ACHN (cell line): Measurements from ENCODE around the gene RMC1.

Experiments
- DNase-seq: peaks from one replicate; pipeline ENCODE4 v3.0.0-alpha.2; 2015
- in situ Hi-C: cut with HindIII; loops from 2 replicates; pipeline ENCODE4 v1.10.0; 2017; ENCODE audit warnings: low sequenced_read_pairs, low pct_ligation_motif_present, low pct_unique_long_range_greater_than_20kb

The RMC1 gene

DNA sequence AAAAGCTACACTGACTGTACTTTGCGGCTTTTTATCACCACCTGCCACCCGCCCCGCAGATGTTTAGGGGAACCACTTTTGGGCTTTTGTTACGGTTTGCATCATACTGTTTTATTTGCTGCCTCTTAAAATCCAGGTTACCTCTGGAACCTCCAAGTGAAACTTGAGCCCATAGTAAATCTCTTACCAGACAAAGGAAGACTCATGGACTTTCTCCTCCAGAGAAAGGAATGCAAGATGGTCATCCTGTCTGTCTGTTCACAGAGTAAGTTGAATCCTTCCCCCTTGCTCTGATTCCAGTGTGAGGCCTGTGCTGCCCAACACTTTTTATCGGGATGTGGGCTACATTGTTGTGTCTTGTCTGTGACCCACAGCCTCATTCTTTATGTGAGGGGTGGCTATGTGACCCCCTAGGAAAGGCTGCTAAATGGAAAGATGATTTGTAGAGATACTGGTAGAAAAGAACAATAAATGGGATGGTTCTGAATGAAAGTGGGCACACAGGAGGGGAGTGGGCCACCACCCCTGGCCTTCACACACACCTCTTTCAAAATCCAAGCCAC lies 23.3 kb downstream of the RMC1 start:
- no peak for DNase-seq
- in situ Hi-C loops: no loop called here

- in situ Hi-C loops: no loop called here
- DNase-seq: peak; percentile 54
Observed at GRCh38 chr18:23528580-23529472, 25.5 kb downstream of the RMC1 start.

DNA sequence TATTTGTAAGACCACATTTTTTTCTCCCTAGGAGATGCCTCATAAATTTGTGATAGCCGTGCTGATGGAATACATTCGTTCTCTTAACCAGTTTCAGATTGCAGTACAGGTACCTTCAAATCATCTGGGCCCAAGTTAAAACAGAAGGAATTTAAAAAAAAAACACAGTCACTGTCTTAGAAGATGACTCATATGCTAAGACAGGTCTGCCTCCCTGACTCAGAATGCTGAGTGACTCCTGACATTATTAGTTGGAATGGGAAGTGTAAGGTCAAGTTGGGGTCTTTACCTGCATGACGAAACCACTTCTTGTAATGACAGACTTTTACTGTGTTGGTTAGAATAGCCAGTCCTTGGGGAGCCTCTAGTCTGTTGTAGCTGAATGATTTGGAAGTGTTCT lies 26.3 kb downstream of the RMC1 start:
- DNase-seq: peak; percentile 71
- in situ Hi-C loops: no loop called here

DNA sequence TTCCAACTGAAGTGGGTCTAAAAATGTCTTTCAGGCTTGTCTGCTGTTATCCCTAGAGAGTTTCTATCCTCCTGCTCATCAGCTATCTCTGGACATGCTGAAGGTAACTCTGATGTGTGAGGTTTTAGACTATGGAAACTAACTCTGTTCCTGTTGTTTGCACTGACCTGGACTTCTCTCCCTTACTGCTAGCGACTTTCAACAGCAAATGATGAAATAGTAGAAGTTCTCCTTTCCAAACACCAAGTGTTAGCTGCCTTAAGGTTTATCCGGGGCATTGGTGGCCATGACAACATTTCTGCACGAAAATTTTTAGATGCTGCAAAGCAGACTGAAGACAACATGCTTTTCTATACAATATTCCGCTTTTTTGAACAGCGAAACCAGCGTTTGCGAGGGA lies 26.9 kb downstream of the RMC1 start:
- no peak for DNase-seq
- in situ Hi-C loops: no loop called here

- no peak for DNase-seq
- in situ Hi-C loops: no loop called here
Observed at GRCh38 chr18:23531912-23532311, 28.6 kb downstream of the RMC1 start.

DNA sequence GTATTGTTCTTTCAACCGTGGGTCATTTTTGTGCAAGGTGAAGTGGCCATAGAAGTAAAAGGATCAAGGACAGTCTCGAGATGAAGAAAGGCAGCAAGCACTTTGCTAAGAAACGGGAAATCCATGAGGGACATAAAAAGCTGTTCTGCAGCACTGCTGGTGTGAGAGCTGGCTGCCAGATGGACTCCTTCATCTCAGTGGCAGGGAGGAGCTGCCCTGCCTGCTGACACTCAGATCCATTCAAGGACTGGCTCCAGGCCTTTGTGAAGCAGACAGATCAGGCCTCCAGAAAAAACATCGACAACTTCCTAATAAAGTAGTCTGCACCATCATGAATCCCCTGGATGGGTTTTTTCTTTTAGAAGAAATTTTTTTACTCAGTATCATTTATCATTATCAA lies 29.5 kb downstream of the RMC1 start:
- no peak for DNase-seq

DNA sequence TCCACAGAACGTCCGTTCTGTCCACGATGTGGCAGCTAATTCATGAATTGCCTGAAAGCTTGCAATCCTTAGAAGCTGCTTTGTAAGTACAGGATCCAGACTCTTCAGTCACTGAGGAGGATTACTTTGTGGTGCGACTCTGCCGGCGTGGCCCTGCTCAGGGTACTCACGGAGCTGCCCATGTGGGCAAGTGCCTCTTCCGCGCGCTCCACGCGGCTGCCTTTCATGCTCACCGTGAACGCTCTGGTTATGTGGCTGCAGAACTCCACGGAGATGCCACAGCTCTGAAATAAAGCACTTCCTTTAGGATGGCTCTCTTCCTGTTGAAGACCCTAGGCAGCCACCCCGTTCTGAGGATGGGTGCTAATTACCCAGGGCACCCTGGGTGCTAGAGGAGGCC lies 31.0 kb downstream of the RMC1 start:
- no peak for DNase-seq
- in situ Hi-C loops: no loop called here

More for the DNA sequence above, 29.5 kb downstream of the RMC1 start:
- in situ Hi-C loops: no loop called here

DNA sequence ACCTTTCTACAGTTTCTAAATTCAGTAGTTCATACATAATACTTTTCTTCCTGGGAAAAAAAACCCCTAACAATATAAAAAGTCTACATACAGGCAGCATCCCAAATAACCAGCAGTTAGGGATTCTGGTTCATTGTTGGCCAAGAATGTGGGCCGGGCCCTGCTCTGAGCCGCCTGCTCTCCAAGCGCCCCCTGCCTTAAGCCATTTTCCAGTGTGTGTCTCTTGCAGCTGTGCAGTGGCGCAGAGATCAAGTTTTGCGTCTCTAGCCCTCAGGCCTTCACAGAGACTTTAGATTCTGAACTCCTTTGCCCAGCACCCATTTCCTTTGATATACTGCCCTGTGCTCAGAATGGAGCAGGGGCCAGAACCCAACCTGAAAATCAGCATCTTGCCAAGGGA lies 32.9 kb downstream of the RMC1 start:
- DNase-seq: no peak
- in situ Hi-C loops: no loop called here

GRCh38 chr18:23537274-23537673 lies 34.0 kb downstream of the RMC1 start:
- in situ Hi-C loops: no loop called here
- DNase-seq: no peak

DNA sequence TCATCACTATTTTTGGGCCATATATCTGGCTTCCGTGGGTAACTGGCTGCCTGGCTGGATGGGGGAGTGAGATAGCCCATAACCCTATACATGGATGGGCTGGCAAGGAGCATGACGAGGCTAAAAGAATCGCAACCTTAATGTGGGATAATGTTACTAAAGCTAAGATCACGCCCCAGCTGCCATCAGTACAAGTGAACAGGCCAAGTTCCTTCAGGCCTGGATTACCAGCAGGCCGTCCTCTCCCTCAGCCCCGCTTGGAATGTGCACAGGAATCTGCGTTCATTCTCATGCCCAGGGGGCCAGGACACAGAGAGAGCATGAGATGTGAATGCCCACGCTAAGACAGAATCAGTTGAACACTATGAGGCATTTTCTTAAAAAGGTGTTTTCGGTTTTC lies 34.7 kb downstream of the RMC1 start:
- in situ Hi-C loops: no loop called here
- DNase-seq: no peak

- DNase-seq: no peak
- in situ Hi-C loops: no loop called here
Observed at GRCh38 chr18:23538870-23539269, 35.6 kb downstream of the RMC1 start.

DNA sequence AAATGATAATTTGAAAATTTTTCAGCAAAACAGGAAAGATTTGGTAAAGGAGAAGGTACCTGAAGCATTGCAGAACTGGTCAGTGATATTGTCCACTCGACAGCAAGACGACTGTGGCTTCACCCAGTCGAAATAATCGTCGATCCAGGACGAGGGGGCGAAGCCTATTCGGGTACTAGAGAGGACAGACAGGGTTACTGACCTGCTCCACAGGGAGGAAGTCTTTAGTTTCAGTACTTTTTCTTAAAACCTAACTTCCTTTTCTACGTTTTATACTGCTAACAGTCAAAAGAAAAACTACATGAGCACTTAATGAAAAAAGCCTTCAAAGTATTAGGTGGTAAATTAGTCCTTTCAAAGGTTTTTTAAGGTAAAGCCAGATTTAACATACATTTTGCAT lies 36.0 kb downstream of the RMC1 start:
- DNase-seq: no peak
- in situ Hi-C loops: no loop called here

- DNase-seq: no peak
- in situ Hi-C loops: no loop called here
Observed at GRCh38 chr18:23539911-23540525, 36.7 kb downstream of the RMC1 start.

GRCh38 chr18:23540867-23541266 lies 37.6 kb downstream of the RMC1 start:
- no peak for DNase-seq
- in situ Hi-C loops: no loop called here

- in situ Hi-C loops: no loop called here
- DNase-seq: no peak
Observed at GRCh38 chr18:23541349-23542093, 38.2 kb downstream of the RMC1 start.

DNA sequence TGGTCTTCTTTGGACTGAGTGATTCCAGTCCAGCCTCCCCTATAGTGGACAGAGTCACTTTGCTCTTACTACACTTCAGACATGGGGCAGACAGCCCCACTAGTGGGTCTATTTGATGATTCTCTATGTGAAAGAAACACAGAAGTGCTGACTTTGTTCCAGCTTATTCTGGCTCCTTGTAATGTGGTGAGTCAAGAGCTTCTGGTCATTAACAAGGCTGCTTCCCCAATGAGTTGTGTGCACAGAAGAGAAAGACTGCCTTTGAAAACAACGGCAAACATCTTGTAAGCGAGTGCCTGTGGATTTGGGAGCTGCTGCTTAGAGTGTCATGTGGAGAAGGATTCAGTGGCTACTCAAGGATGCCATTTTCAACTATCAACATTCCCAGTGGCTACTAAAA lies 39.1 kb downstream of the RMC1 start:
- in situ Hi-C loops: no loop called here
- no peak for DNase-seq

DNA sequence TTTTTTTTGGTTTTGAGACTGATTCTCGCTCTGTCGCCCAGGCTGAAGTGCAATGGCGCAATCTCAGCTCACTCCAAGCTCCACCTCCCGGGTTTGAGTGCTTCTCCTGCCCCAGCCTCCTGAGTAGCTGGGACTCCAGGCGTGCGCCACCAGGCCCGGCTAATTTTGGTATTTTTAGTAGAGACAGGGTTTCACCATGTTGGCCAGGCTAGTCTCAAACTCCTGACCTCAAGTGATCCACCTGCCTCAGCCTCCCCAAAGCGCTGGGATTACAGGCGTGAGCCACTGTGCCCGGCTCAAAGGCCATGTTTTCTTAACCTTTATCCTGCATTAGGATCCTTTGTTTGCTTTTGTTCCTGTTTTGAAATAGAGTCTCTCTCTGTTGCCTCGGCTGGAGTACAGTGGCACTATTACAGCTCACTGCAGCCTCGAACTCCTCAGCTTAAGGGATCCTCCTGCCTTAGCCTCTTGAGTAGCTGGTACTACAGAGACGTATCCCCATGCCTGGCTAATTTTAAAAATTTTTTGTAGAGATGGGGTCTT lies 42.0 kb downstream of the RMC1 start:
- in situ Hi-C loops: no loop called here
- DNase-seq: no peak

GRCh38 chr18:23547306-23547705 lies 44.0 kb downstream of the RMC1 start:
- DNase-seq: no peak
- in situ Hi-C loops: no loop called here

DNA sequence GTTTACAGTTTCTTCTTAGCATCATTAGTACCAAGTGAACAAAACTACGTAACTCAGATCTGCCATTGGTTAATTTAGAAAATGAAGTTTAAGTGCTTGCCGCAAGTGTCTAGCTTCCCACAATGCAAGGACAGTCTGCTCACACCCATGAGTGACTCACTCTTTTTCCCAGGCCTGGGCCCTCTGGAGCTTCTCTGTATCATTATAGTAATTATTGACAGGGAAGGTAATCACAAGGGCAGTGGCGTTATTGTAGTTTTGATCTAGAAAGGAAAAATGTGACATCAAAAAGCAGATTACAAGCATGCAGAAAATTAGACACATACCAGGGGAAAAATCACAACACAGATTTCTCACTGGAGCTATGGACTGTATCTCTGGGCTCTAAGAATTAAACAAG lies 44.5 kb downstream of the RMC1 start:
- in situ Hi-C loops: no loop called here

More for the DNA sequence above, 44.5 kb downstream of the RMC1 start:
- peak; percentile 82 for DNase-seq
